Pancreas (tissue), 10 donors: ENCODE measurements around the gene PARD3. TPM values are rescaled to one million over a fixed set of nuclear protein-coding genes. Genes with fewer than 3 reads are reported as not detected.
A peak's percentile ranks its signal among the peaks of the same experiment; 100 is the strongest.

Source experiments
- ATAC-seq, 4 donors: fragments of 200-7000 bp; cut with Tn5 transposase; one replicate each; pipeline versions ENCODE4 v1.8.0 to v1.9.1; 2020; ENCODE audit warnings: mild to moderate bottlenecking in 4 of 4, moderate library complexity in 4 of 4
- DNase-seq, 6 donors: peaks; one replicate each; pipeline ENCODE4 v3.0.0-alpha.2; 2020
- FAIRE-seq: peaks from 2 replicates; lab custom pipeline; 2012; peaks lifted over from hg19 to GRCh38; lab: Jason Lieb, UNC
- H3K27ac ChIP-seq, 4 donors: fragments of 200-600 bp; sonication (generic); 1 replicate in 3 of 4; 2 replicates in 1 of 4; pipeline versions ENCODE4 v1.5.0 to v1.8.0; 2020
- H3K27me3 ChIP-seq, 4 donors: fragments of 200-600 bp; one replicate each; pipeline ENCODE4 v1.8.0; 2021
- H3K36me3 ChIP-seq, 3 donors: fragments of 200-600 bp; sonication (generic) in 1 of 3; one replicate each; pipeline versions ENCODE4 v1.5.0 to v1.8.0; 2020 to 2021
- H3K4me1 ChIP-seq, 3 donors: fragments of 200-600 bp; one replicate each; pipeline ENCODE4 v1.8.0; 2021
- H3K4me3 ChIP-seq, 4 donors: fragments of 200-600 bp; sonication (generic) in 2 of 4; one replicate each; pipeline versions ENCODE4 v1.5.0 to v1.8.0; 2020 to 2021
- H3K9me3 ChIP-seq, 4 donors: fragments of 200-600 bp; one replicate each; pipeline ENCODE4 v1.8.0; 2021
- WGBS, 2 donors: extraction: QIAGEN DNeasy Blood & Tissue Kit; methylation state at CpG; one replicate each; pipeline ENCODE4 v1.1.7; 2013; 5-methylcytosine and 5-hydroxymethylcytosine counted together
- intact Hi-C, 3 donors: fragments of 100-400 bp; cut with DNase I; formaldehyde crosslinking; loops; one replicate each; pipeline versions ENCODE4 v1.11.1 to v1.14.2; 2022
- polyA plus RNA-seq, 2 donors: library from polyadenylated mRNA; stranded (reverse); fragments of 200-250 nt; gene quantifications; one replicate each; pipeline ENCODE4 v1.2.3, GENCODE V29; 2013
- total RNA-seq, 6 donors: library from RNA; stranded (reverse); fragmentation: NEBNext Ultra II Directional in 4 of 6; extraction: Animal tissue kit (Norgen Biotek cat#: 25700) in 4 of 6; gene quantifications; one replicate each; pipeline versions ENCODE4 v1.2.1 to v1.2.4, GENCODE V29; 2021 to 2023
- TF ChIP-seq, protein P1 (sequence below), 4 donors: fragments of 200-600 bp; sonication (generic) in 3 of 4; IDR thresholded peaks; one replicate each; pipeline versions ENCODE4 v1.5.0 to v1.8.0; 2021; ENCODE audit warnings: antibody characterized with exemption in 4 of 4
- donor health status: healthy with polysubstance abuse.
- donor health status: DM: no; HTN: no; CAD: no; lungs with moderate emphysema.
- donor health status: DM: no; HTN: no; CAD: no.
- donor health status: control.
- donor health status: control.
- donor health status: Bipolar disorder and iron deficiency.
- donor health status: DM: yes; HTN: yes; CAD: no.
- donor health status: DM: no; HTN: no; CAD: no.
- donor health status: DM: no; HTN: no; CAD: no.
- donor health status: DM: yes; HTN: yes; CAD: no.

PARD3 gene
- total and polyA plus RNA-seq, 8 donors = 12.8 to 32.3 (median 23.4) TPM

GRCh38 chr10:34817054-34817453 is 2.0 kb upstream of the PARD3 start:
- Histone ChIP-seq H3K27ac (no peak overlapping the region), H3K4me1 (peaks cover 0 to 21% (median 12%) of the 10 kb centered on the region in 3 donors), H3K36me3 (no peaks in the 10 kb centered on the region), H3K9me3 (no peaks in the 10 kb centered on the region), H3K4me3 (no peak overlapping the region), H3K27me3 (no peaks in the 10 kb centered on the region)
- intact Hi-C loops = loop anchor here in 1 of 3 donors (5.0 kb wide), 1 partner anchor 90 kb away; no protein-coding TSS in a partner anchor
- ATAC-seq (no peak), FAIRE-seq (no peak), DNase-seq (no peak)
- TF ChIP-seq, protein P1, sequence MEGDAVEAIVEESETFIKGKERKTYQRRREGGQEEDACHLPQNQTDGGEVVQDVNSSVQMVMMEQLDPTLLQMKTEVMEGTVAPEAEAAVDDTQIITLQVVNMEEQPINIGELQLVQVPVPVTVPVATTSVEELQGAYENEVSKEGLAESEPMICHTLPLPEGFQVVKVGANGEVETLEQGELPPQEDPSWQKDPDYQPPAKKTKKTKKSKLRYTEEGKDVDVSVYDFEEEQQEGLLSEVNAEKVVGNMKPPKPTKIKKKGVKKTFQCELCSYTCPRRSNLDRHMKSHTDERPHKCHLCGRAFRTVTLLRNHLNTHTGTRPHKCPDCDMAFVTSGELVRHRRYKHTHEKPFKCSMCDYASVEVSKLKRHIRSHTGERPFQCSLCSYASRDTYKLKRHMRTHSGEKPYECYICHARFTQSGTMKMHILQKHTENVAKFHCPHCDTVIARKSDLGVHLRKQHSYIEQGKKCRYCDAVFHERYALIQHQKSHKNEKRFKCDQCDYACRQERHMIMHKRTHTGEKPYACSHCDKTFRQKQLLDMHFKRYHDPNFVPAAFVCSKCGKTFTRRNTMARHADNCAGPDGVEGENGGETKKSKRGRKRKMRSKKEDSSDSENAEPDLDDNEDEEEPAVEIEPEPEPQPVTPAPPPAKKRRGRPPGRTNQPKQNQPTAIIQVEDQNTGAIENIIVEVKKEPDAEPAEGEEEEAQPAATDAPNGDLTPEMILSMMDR (IDR thresholded peaks at IDR 0.05) = no peak
- WGBS, 2 donors = 95 to 97% methylated on average over 16 of the region's 16 CpGs

- DNase-seq = no peak
- peaks cover 0 to 22% (median 12%) of the 10 kb centered on the region in 3 donors for H3K4me1 ChIP-seq
- TF ChIP-seq, protein P1 (IDR thresholded peaks at IDR 0.05) = no peak
- no peak for FAIRE-seq
- H3K27ac ChIP-seq = no peak overlapping the region
- peak overlapping the region in 2 of 4 donors; percentile 86 to 90 for H3K4me3 ChIP-seq
- no peaks in the 10 kb centered on the region for H3K36me3 ChIP-seq
- intact Hi-C loops = loop anchor here in 1 of 3 donors (5.0 kb wide), 1 partner anchor 89 kb away; no protein-coding TSS in a partner anchor
- 9 to 12% methylated on average over 10 of the region's 10 CpGs for WGBS, 2 donors
- no peaks in the 10 kb centered on the region for H3K27me3 ChIP-seq
- no peaks in the 10 kb centered on the region for H3K9me3 ChIP-seq
- ATAC-seq = peak in 2 of 4 donors; percentile 7 to 19
These were observed 1.5 kb upstream of the PARD3 start for GRCh38 chr10:34816501-34817002.

DNA sequence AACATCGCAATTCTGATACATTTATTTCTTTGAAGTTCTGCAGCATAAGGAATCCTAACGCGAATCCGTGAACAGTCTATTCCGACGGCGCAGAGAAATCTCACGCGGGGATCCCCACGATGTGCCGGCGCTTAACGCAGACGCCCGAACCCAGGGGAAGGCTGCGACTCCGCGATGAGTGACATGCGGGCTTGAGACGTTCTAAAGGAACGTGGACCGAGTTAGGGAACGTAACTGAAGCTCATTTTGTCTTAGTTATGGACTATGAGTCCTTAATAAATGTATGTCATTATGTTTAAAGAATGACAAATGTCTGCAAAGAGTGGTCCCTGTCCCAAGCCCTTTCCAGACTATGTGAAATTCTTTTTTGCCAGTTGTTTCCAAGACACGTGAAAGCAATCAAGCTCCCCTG is 995 bp upstream of the PARD3 start:
- ATAC-seq = peak in 1 of 4 donors; percentile 3
- TF ChIP-seq, protein P1 (IDR thresholded peaks at IDR 0.05) = no peak
- H3K27ac ChIP-seq = no peak overlapping the region

DNA sequence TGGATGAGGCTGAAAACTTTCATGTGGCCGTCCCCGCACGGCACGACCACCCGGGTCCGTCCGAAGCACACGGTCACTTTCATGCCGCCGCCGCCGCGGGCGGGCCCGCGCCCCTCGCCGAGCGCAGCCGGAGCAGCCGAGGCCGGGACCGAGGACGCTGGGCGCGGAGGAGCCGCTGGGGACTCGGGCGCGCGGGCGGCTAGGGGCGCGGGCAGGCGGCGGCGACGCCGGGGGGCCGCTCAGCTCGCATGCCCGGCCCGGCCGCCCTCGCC is 247 bp downstream of the PARD3 start:
- Histone ChIP-seq H3K9me3 (no peaks in the 10 kb centered on the region), H3K4me3 (peak overlapping the region; percentile 62 to 91 (median 88)), H3K4me1 (peaks cover 4 to 22% (median 12%) of the 10 kb centered on the region in 3 donors), H3K36me3 (no peaks in the 10 kb centered on the region), H3K27me3 (no peaks in the 10 kb centered on the region), H3K27ac (peak overlapping the region; percentile 77 to 89 (median 82))
- DNase-seq = no peak
- intact Hi-C loops = loop anchor here in 1 of 3 donors (5.0 kb wide), 1 partner anchor 88 kb away; no protein-coding TSS in a partner anchor
- peak in 3 of 4 donors; percentile 1 to 20 (median 10) for ATAC-seq
- WGBS, 2 donors = 0% methylated on average over 30 to 45 of the region's 45 CpGs
- FAIRE-seq = no peak
- TF ChIP-seq, protein P1 (IDR thresholded peaks at IDR 0.05) = no peak

More for the DNA sequence above, 995 bp upstream of the PARD3 start:
- FAIRE-seq = no peak
- peaks cover 0 to 22% (median 12%) of the 10 kb centered on the region in 3 donors for H3K4me1 ChIP-seq
- no peaks in the 10 kb centered on the region for H3K36me3 ChIP-seq
- peak overlapping the region in 3 of 4 donors; percentile 20 to 90 (median 86) for H3K4me3 ChIP-seq
- no peaks in the 10 kb centered on the region for H3K27me3 ChIP-seq
- intact Hi-C loops = loop anchor here in 1 of 3 donors (5.0 kb wide), 1 partner anchor 89 kb away; no protein-coding TSS in a partner anchor
- 0 to 1% methylated on average over 24 of the region's 24 CpGs for WGBS, 2 donors
- no peak for DNase-seq
- H3K9me3 ChIP-seq = no peaks in the 10 kb centered on the region
